HG02938 (cell line): ENCODE data around the gene BUB1.
"Not testable (repeated sequence)": the region's sequence is repeated elsewhere in the genome, so short reads cannot be mapped to it uniquely, and the experiment has no call there.

Experiments used
- ATAC-seq: cut with Tn5 transposase; IDR thresholded peaks from one replicate; pipeline ENCODE4 v1.9.1; 2021; ENCODE audit warnings: mild to moderate bottlenecking, moderate library complexity; ENCODE audit not compliant: unreplicated experiment

The BUB1 gene

GRCh38 chr2:110608788-110609502 lies 68.9 kb downstream of the BUB1 start:
- ATAC-seq = not testable (repeated sequence)

- not testable (repeated sequence) for ATAC-seq
These were observed 72.8 kb downstream of the BUB1 start for GRCh38 chr2:110605057-110605456.

GRCh38 chr2:110603917-110604591 lies 73.8 kb downstream of the BUB1 start:
- ATAC-seq = not testable (repeated sequence)

GRCh38 chr2:110602139-110602538 lies 75.7 kb downstream of the BUB1 start:
- not testable (repeated sequence) for ATAC-seq

- not testable (repeated sequence) for ATAC-seq
These were observed 85.9 kb downstream of the BUB1 start for GRCh38 chr2:110591973-110592372.

- ATAC-seq = not testable (repeated sequence)
These were observed 88.1 kb downstream of the BUB1 start for GRCh38 chr2:110589677-110590330.

- ATAC-seq = not testable (repeated sequence)
These were observed 89.3 kb downstream of the BUB1 start for GRCh38 chr2:110588520-110588919.
